Gastrocnemius medialis (tissue), 4 donors: ENCODE data around the gene UBL5.

Experiments used
- CTCF ChIP-seq, 5 experiments: fragments of 450-650 bp in 3 of 5; fragments of 200-600 bp in 2 of 5; sonication (generic) in 2 of 5; IDR thresholded peaks in 4 of 5; conservative IDR thresholded peaks in 1 of 5; 1 replicate in 4 of 5; 2 replicates in 1 of 5; pipeline ENCODE4 v1.5.1; 2016 to 2019; ENCODE audit warnings: antibody characterized with exemption in 5 of 5, mild to moderate bottlenecking in 3 of 5, moderate library complexity in 3 of 5
- POLR2A ChIP-seq, 2 donors: fragments of 450-650 bp; IDR thresholded peaks; one replicate each; pipeline ENCODE4 v1.6.1; 2017; ENCODE audit warnings: antibody characterized with exemption in 2 of 2, mild to moderate bottlenecking in 2 of 2, moderate library complexity in 2 of 2

GRCh38 chr19:9791552-9792205, 36.0 kb upstream of the UBL5 start:
- no peak for TF ChIP-seq CTCF (IDR thresholded peaks at IDR 0.05 in 4 of 5, conservative IDR thresholded peaks at IDR 0.05 in 1 of 5)
- peak in 1 of 2 donors; percentile 24 for TF ChIP-seq POLR2A (IDR thresholded peaks at IDR 0.05)
